Activated CD4-positive, alpha-beta T cell treated with anti-CD3 and anti-CD28 coated beads, Interleukin-2, amount 50 U/mL, for 24 hours (primary cell): ENCODE data around the gene NHP2.
A peak's percentile ranks its signal among the peaks of the same experiment; 100 is the strongest.

Source experiments
- DNase-seq, 2 donors: peaks; one replicate each; pipeline ENCODE4 v3.0.0-alpha.2; 2020; ENCODE audit warnings: low read depth in 1 of 2, low spot score in 1 of 2

Gene NHP2

DNA sequence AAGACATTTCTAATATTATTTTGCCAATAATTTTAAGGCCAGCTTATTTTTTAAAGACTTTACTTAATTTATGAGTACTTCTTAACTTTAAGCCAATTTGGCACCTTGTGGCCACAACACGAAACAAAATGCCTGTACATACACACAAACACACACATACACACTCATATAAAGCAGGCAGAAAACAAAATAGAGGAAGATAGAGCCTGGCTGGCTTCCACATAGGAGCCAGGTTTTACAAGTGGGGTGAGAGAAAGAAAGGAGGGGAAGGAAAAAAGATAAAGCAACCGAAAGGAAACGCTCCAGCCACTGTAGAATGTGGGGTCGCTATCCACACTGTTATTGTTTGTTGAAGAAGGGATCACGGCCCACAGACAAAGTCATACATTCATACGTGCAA is 23.1 kb upstream of the NHP2 start:
- no peak for DNase-seq

DNA sequence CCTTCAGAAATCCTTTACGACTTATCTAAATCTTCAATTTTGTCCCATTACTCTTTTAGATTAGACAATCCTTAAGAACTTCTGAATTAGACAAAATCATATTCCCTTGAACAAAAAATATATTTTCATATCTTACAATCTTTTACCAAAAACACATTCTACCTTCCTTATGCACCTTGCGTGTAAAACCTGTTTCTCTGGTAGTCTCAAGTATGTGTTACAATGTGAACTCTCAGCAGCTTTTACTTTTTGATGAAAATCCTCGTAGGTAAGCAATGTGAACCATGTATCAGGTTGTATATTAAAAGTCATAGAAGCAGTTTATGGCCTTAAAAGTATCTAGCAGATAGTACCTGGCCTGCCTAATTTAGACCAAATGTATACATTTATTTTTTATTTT is 20.8 kb upstream of the NHP2 start:
- no peak for DNase-seq

- DNase-seq, result no peak
Observed at GRCh38 chr5:178170455-178170854, 16.8 kb upstream of the NHP2 start.

- DNase-seq, result no peak
Observed at GRCh38 chr5:178165581-178165980, 11.9 kb upstream of the NHP2 start.

DNA sequence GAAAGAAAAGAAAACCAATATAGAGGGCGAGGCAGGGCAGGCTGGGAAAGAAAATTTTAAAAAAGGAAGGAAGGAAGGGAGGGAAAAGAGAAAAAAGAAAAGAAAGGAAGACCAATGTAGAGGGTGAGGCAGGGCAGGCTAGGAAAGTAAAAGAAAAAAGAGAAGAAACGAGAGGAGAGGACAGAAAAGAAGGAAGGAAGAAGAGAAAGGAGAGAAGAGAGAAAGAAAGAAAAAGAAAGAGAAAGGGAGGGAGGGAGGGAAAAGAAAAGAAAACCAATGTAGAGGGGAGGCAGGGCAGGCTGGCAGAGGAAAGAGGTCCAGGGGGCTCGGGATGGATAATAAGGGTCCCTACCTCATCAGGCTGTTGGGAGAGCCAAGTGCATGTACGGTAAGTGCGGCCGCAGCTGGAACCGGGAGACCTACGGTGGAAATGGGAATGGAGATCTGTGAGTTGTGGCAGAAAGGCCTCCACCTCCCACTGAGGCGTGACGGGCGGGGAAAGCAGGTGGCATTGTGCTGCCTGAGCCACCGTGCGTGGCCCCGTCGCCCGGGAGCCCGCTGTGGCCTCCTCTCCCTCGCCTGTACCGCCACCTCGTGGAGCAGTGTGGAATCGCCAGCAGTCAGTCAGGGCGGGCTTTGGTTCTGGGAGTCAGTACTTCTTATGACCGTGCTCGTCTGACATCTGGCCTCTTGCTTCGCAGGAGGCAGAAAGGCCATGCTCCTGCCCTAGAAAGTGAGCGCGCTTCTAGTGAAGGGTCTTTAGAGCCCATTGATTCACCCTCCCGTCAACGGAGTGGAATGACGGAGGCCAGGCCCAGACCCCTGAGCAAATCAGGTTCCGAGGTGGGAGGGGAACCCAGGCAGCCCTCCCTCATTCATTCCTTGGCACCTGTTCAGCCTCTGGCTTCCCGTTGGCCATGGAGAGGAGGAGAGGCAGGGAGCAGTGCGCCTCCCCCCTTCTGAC is 10.4 kb upstream of the NHP2 start:
- DNase-seq, result peak; percentile 88 to 96

DNA sequence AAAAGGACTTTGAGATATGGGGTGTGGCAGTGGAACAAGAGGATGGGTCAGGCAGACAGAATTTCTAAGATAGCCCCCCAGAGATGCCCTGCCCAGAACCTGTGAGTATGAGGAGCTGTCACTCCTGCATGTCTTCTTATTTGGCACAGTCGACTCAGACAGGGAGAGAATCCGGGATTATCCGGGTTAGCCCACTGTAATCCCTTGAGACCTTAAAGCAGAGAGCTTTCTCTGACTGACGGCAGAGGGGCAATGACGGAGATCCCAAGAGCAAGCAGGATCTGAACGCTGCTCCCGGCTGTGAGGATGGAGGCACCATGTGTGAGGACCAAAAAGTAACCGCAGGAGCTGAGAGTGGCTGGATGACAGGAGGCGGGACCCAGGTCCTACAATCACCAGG is 8.8 kb upstream of the NHP2 start:
- DNase-seq, result no peak

DNA sequence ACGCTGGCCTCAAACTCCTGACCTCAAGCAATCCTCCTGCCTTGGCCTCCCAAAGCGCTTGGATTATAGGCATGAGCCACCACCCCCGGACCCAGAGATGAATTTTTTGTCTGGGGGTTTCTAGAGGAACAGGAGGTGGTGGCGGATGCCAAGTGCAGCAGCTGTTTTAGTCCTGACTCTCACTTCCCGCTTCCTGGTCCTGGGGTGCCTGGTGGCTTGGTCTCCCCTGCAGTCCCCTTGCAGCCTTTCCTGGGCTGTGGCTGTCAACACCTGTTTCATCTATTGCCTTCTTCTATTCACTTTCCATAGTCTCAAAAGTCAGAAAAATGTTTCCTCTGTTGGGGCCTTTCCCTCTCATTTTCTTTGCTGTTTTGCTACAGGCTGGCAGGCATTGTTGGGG is 6.5 kb upstream of the NHP2 start:
- no peak for DNase-seq

DNA sequence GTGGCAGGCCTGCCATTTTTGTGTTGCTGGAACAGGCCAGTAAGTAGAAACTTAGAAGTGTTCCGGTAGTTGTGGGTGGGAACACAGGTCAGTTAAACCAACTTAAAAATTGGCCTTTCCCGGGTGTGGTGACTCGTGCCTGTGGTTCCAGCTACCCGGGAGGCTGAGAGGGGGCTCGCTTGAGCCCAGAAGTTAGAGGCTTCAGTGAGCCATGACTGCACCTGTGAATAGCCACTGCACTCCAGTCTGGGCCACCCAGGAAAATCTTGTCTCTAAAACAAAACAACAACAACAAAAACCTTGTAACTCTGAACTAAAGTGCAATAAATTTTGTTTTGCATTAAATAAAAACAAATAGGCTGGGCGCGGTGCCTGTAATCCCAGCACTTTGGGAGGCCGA is 1.4 kb upstream of the NHP2 start:
- no peak for DNase-seq

DNA sequence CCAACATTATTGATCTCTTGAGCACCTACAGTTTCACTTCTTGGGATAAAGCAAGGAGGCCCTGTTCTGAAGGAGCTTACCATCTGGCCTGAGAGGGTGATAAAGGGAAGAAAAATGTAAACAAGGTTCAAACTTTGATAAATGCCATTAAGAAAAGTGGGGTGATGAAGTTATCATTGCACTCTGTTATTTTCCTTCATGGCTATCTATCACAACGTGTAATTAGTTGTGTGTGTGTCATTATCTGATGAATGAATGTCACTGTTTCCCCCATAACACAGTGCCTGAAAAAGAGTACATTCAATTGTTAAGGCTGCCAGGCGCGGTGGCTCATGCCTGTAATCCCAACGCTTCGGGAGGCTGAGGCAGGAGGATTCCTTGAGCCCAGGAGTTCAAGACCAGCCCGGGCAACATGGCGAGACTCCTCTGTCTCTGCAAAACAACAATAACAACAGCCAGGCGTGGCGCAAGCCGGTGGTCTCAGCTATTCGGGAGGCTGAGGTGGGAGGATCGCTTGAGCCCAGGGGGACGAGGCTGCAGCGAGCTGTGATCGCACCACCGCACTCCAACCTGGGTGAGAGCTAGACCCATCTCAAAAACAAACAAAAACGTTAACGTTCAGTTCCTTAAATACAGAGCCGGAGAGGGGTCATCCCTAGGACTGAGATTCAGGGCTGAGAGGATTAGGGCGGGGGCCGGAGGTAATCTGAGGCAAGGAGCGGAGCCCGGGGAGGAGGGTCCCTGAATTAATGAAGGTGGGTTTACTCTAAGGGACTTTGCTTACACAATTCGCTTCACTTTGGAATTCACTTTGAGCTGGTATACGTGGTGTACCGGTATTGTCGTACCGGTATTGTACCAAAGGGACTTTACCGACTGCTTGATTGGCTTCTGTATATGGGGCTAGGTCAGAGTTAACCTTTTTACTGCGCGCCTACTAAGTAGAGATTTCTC is 917 bp downstream of the NHP2 start:
- DNase-seq, result no peak

DNA sequence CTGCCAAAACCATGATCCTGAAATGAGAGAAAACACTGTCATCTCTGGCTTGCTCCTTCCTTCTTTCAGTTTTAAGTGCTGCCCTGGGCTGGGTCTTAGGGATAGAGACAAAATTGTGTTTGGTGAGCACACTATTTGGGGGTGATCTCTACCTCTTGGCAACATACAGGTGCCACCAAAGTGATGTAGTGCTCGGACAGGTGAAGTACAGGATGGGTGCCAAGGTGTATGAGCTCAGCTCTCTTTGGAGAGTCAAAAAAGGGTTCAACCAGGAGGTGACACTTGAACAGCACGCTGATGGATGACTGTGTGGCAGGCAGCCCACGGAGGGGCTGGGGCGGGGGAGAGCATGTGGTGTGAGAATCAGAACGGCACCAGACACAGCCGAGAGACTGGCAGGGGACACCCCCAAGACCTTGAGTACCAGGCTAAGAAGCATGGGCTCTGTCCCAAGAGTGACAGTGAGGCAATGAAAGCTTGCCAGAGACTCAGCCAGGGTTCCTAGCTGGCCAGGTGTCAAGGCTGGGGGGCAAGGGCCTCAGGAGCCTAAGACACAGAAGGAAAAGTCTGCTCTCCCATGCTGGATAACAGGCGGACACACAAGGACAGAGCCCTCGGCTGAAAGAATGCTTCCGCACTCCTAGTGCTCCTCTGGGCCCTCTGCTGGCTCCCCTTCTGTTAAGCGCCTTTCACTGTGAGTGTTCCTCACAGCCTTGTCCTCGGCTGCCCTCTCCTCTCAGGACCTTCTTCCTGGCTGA is 2.5 kb downstream of the NHP2 start:
- no peak for DNase-seq

GRCh38 chr5:178149199-178149932 is 4.3 kb downstream of the NHP2 start:
- DNase-seq, result no peak

DNA sequence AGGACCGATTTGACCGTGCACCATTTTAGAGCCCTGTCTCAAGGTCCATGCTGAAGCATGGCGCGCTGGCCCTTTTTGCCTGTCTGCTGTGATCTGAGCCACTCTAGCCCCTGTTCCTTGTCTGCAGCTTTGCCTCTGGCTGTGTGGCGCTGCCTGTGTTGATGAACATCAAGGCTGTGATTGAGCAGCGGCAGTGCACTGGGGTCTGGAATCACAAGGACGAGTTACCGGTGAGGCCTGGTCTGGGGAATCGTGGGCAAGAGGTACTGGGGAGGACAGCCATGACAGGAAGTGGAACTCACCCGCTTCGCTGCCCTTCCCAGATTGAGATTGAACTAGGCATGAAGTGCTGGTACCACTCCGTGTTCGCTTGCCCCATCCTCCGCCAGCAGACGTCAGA is 6.3 kb downstream of the NHP2 start:
- no peak for DNase-seq

GRCh38 chr5:178145965-178146820 is 7.5 kb downstream of the NHP2 start:
- peak; percentile 44 to 46 for DNase-seq

GRCh38 chr5:178143901-178144300 is 9.8 kb downstream of the NHP2 start:
- DNase-seq, result no peak

- DNase-seq, result no peak
Observed at GRCh38 chr5:178143246-178143645, 10.4 kb downstream of the NHP2 start.

- no peak for DNase-seq
Observed at GRCh38 chr5:178142642-178143041, 11.0 kb downstream of the NHP2 start.

GRCh38 chr5:178141550-178141949 is 12.1 kb downstream of the NHP2 start:
- no peak for DNase-seq

GRCh38 chr5:178137991-178138390 is 15.7 kb downstream of the NHP2 start:
- no peak for DNase-seq

GRCh38 chr5:178136990-178137389 is 16.7 kb downstream of the NHP2 start:
- no peak for DNase-seq
